ENCODE data around the gene GRID1.

Gene GRID1

GRCh38 chr10:86169506-86170254 is 196.9 kb downstream of the GRID1 start:
- DNase-seq (ENCODE audit: low read depth, low spot score): no peak

- DNase-seq (ENCODE audit: low read depth, low spot score): no peak
Observed at GRCh38 chr10:86169066-86169465, 197.5 kb downstream of the GRID1 start.

GRCh38 chr10:86168256-86168655 is 198.3 kb downstream of the GRID1 start:
- DNase-seq (ENCODE audit: low read depth, low spot score): no peak

- no peak for DNase-seq (ENCODE audit: low read depth, low spot score)
Observed at GRCh38 chr10:86167762-86168128, 198.8 kb downstream of the GRID1 start.

GRCh38 chr10:86167121-86167761 is 199.4 kb downstream of the GRID1 start:
- no peak for DNase-seq (ENCODE audit: low read depth, low spot score)

GRCh38 chr10:86165666-86166065 is 200.9 kb downstream of the GRID1 start:
- DNase-seq (ENCODE audit: low read depth, low spot score): no peak

- no peak for DNase-seq (ENCODE audit: low read depth, low spot score)
Observed at GRCh38 chr10:86164960-86165630, 201.5 kb downstream of the GRID1 start.

GRCh38 chr10:86164174-86164774 is 202.3 kb downstream of the GRID1 start:
- no peak for DNase-seq (ENCODE audit: low read depth, low spot score)

GRCh38 chr10:86163522-86164173 is 202.9 kb downstream of the GRID1 start:
- no peak for DNase-seq (ENCODE audit: low read depth, low spot score)

- DNase-seq (ENCODE audit: low read depth, low spot score): no peak
Observed at GRCh38 chr10:86162696-86163400, 203.7 kb downstream of the GRID1 start.

- no peak for DNase-seq (ENCODE audit: low read depth, low spot score)
Observed at GRCh38 chr10:86162036-86162435, 204.6 kb downstream of the GRID1 start.

- DNase-seq (ENCODE audit: low read depth, low spot score): no peak
Observed at GRCh38 chr10:86160890-86161585, 205.6 kb downstream of the GRID1 start.

GRCh38 chr10:86159797-86160196 is 206.8 kb downstream of the GRID1 start:
- DNase-seq (ENCODE audit: low read depth, low spot score): no peak

GRCh38 chr10:86155054-86155921 is 211.3 kb downstream of the GRID1 start:
- DNase-seq (ENCODE audit: low read depth, low spot score): no peak

GRCh38 chr10:86153751-86154150 is 212.8 kb downstream of the GRID1 start:
- no peak for DNase-seq (ENCODE audit: low read depth, low spot score)

- DNase-seq (ENCODE audit: low read depth, low spot score): no peak
Observed at GRCh38 chr10:86152911-86153310, 213.7 kb downstream of the GRID1 start.

GRCh38 chr10:86152354-86152753 is 214.2 kb downstream of the GRID1 start:
- no peak for DNase-seq (ENCODE audit: low read depth, low spot score)

GRCh38 chr10:86151613-86152012 is 215.0 kb downstream of the GRID1 start:
- DNase-seq (ENCODE audit: low read depth, low spot score): no peak

- no peak for DNase-seq (ENCODE audit: low read depth, low spot score)
Observed at GRCh38 chr10:86149257-86149656, 217.3 kb downstream of the GRID1 start.

- DNase-seq (ENCODE audit: low read depth, low spot score): no peak
Observed at GRCh38 chr10:86148117-86148516, 218.5 kb downstream of the GRID1 start.
